GM18867 (cell line): Measurements from ENCODE around the gene HOXD12.

Experiments used
- ATAC-seq: cut with Tn5 transposase; IDR thresholded peaks from one replicate; pipeline ENCODE4 v1.9.1; 2021; ENCODE audit warnings: mild to moderate bottlenecking, moderate library complexity; ENCODE audit not compliant: unreplicated experiment

Gene HOXD12

DNA sequence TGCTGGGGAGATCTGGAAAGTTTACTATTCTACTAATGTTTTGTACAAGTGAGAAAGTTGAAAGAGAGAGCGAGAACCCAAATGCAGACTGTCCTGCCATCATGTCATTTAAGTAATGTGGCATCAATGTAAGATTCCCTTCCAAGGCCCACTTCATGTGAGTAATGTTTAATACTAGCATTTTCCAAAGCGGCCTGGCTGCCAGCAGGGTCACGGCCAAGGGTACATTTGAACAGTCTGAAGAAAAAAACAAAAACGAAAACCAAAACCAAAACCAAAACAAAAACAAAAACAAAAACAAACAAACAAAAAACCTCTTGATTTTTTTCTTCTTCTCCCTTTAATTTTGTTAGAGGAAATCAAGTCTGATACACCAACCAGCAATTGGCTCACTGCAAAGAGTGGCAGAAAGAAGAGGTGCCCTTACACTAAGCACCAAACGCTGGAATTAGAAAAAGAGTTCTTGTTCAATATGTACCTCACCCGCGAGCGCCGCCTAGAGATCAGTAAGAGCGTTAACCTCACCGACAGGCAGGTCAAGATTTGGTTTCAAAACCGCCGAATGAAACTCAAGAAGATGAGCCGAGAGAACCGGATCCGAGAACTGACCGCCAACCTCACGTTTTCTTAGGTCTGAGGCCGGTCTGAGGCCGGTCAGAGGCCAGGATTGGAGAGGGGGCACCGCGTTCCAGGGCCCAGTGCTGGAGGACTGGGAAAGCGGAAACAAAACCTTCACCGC lies 19.2 kb downstream of the HOXD12 start:
- ATAC-seq = peak; percentile 90

DNA sequence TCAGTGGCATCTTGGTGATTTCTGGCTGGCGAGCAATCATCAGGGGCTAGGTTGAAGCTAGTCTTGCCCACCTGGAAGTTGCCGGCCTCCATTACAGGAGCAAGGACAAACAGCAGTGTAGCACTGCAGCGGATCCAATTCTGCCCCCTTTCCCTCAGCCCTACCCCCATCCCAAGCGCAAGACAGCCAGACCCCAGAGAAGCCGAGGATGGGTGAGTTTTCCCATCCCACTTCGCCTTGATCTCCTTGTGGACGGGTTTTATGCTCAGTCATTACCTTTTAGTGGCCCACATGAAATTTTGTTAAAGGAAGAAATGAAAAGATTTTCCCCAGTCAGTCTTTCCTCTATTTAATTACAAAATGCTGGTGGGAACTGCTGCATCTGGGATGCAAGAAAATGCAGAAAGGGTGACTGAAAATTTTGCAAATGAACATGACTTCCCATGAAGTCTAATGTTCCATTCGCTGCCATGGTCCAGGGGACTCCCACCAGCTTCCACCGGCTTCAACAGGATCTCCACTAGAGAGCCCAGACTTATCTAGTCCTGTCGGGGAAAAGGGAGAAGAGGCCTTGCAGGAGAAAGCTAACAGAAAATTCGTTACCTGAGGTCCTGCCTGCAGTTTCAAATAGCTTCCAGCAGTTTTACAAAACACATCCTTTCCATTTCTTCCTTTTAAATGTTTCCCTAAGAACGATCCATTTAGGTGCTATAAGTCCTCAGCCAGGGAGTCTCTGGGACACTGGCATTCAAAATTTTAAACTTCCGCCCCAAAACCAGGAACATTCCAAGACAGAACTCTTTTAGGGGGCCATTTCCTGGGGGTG lies 21.0 kb downstream of the HOXD12 start:
- ATAC-seq = no peak

DNA sequence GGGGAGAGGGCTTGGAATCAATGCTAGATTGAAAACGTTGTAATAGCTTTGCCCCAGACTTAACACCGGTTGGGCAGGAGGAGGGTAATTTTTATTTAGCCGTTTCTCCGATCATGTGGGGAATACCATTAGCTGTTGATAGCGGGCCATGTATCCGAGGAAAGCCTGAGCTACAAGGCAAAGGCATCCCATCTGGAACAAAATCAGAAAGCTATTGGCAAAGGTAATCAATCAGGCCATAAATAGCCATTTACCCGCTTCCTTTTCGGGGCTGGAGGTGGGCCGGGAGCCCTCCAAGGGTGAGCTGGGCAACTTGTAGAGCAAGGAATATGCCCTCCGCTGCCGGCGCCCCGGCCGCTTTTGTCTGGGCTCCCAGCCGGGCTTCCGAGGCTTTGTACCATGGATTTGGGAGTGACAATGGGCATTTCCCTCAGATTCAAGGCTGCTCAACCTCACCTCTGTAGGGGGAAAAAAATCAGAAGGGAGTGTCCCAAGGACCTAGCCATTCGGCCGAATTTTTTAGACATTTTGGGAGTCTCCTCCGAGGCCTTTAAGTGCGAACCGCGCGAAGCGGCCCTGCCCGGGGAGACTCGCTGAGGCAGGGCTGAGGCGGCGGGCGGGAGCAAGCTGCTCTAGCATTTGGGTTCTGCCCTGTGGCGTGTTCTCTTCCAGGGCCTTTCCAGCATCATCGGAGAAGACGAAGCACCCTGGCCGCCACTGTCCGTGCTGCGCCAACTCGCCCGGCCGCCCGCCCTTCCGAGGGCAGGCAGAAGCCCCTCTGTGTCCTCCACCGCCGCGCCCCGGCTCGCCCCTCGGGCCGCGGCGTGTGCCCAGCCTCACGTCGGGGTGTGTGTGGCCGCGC lies 21.8 kb downstream of the HOXD12 start:
- no peak for ATAC-seq

DNA sequence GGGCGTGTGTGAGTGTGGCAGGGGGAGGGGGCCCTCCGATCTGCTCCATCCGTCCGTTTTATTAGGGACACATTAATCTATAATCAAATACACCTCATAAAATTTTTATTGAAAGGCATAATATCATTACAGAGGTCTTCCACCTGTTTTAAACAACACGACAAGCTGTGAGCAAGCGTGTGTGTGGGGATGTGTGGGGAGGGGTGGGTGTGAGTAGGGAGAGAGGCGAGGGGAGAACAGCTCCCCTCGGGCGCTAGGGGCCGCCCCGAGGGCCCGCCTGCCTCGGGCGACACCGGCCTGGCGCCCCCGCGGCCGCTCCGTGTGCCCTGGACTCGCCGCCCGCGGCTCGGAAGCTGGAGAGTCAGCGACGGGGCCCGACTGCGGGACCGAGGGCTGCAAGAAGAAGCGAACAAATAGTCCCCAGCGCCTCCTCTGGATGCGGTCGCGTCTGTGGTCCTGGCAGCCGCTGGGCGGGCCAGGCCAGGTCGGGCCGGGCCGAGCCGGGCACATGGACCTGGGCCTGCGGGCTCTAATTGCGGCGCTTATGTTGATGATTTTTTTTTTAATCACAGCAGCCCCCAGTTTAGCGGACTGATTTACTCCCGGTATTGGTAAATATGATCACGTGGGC lies 22.6 kb downstream of the HOXD12 start:
- ATAC-seq = no peak

DNA sequence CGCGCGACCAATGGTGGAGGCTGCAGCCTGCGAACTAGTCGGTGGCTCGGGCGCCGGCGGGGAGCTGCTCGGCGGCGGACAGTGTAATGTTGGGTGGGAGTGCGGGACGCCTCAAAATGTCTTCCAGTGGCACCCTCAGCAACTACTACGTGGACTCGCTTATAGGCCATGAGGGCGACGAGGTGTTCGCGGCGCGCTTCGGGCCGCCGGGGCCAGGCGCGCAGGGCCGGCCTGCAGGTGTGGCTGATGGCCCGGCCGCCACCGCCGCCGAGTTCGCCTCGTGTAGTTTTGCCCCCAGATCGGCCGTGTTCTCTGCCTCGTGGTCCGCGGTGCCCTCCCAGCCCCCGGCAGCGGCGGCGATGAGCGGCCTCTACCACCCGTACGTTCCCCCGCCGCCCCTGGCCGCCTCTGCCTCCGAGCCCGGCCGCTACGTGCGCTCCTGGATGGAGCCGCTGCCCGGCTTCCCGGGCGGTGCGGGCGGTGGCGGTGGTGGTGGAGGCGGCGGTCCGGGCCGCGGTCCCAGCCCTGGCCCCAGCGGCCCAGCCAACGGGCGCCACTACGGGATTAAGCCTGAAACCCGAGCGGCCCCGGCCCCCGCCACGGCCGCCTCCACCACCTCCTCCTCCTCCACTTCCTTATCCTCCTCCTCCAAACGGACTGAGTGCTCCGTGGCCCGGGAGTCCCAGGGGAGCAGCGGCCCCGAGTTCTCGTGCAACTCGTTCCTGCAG lies 23.3 kb downstream of the HOXD12 start, which contains the start of gene HOXD9:
HOXD9 (plus strand) TSS at position 37 of the 728 bp plus-strand sequence; CDS start at position 87, 50 bp downstream.
- ATAC-seq = no peak

- no peak for ATAC-seq
Observed at GRCh38 chr2:176123411-176124109, 24.0 kb downstream of the HOXD12 start.

GRCh38 chr2:176124110-176124946 lies 24.7 kb downstream of the HOXD12 start:
- ATAC-seq = no peak

DNA sequence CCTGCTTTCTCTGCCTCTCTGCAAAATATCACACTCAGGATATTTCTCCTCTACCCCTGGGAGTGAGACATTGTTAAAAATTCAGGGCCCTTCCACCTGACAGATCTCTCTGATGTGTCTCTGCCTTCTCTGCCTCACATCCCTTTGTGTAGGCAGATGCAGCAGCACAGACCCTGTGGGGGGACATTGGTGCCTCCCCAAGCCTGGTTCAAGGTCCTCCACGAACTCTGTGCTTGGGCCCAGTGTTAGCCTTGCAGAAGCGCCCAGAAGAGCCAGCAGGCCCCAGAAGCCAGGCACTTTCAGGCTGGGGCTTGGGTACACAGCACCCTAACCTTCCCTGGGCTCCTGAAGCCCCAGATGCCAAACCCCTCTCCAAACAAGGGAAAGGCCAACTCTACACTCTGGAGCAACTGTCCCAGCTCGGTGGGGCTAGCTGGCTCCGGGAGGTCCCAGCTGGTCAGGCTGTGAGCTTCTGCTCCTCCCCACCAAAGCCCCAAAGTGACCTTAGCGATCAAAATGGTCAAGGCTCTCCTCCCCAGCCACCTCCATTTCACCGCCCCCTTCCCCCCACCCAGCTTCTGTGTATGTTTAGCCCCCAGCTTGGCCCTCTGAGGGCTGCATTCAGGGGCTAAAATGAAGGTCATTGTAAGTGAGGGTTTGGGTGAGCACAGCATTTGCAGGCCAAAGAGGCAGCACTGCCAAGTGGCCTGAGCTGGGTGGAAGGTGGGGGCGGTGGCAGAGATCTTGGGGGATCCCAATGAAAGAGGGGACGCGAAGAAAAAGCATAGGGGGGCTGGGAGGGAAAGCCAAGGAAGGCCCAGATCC lies 25.6 kb downstream of the HOXD12 start:
- ATAC-seq = no peak

DNA sequence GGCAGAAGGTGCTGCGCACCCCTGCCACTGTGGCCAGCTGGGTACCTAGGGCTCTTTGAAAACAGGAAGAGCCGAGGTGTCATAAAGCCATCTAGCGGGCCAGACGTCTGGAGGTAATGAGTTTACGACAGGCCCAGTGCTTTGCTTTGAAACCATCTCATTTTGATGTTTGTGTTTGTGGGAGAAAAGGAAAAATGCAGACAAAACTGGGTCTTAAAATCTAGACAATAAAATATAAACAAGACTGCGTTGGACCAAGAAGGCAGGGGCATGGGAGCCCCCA lies 26.1 kb downstream of the HOXD12 start:
- ATAC-seq = no peak

GRCh38 chr2:176126929-176127773 lies 27.6 kb downstream of the HOXD12 start:
- ATAC-seq = no peak

- ATAC-seq = no peak
Observed at GRCh38 chr2:176127774-176128072, 28.1 kb downstream of the HOXD12 start.

DNA sequence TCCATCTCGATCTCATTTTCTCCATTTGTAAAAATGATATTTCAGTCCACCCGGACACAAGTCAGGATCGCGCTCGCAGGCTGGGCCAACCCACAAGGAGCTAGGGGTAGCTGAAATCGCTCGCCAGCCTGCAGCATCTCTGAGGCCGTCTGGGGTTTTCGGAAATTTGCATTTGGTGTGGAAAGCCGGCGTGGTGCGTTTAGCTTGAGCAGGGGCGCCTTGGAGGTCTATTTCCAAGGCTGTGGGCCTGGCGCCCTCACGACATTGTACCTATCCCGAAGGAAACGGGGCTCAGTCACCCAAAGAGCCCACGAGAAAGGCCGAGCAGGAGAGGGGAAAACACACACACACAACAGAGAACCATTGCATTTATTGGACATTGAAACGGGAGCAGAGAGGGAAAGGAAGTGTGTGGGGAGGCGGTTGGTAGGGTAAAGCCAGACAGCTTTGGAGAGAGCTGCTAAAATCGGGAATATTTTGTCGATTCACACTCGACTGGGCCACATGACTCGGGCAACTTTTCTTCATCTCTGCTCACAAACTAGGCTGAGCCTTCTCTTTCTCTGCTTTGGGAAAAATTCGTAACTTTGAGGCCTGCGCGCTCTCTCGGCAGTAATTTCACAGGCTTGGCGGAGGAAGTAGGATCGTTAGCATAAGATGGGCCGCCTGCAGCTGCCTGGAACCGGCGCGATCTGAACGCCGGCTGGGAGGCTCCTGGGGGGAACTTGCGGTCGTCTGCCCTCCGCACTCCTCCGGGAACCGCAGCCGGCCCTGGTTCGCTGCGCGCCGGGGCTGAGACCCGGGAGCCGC lies 28.8 kb downstream of the HOXD12 start:
- ATAC-seq = no peak

DNA sequence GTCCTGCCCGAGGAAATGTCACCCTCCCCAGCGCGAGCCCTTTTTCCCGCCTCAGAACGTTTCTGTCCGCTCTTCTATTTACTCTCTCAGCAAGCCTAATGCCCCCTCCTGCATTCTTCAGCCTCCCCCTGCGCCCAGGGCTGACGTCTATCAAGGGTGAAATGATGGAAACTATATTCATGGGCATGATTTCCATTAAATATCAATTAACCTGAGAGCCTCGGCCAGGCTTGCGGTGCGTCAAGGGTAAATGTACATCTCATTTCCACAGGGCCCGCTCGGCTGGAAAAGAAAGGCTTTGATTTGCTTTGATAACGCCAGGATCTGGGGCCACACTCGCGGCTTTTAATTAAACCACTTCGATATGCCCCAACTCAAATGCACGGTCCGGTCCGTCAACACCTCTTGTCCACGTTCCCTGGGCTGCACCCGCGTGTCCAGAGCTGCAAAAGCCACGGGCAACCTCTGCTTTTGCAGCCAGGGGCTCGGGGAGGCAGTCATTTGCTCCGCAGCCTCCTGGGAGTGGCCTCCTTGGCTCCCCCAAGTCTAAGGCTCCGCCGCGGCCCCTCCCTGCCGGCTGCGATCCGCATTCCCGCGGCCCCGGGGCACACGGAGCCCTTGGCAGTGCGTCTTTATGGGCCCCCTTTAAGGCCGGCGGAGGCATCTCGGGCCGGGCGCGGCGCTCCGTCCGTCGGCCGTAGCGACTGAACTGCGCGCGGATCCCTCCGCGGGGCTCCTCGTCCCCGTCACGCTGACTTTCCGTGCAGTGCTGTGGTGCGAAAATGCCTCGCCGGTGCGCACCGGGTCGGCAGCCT lies 29.6 kb downstream of the HOXD12 start, which contains the start of gene HOXD8:
HOXD8 (plus strand) TSS at position 724 of the 815 bp plus-strand sequence. CDS start 662 bp downstream, outside the sequence.
- no peak for ATAC-seq

GRCh38 chr2:176129813-176130146 lies 30.2 kb downstream of the HOXD12 start:
- ATAC-seq = no peak

DNA sequence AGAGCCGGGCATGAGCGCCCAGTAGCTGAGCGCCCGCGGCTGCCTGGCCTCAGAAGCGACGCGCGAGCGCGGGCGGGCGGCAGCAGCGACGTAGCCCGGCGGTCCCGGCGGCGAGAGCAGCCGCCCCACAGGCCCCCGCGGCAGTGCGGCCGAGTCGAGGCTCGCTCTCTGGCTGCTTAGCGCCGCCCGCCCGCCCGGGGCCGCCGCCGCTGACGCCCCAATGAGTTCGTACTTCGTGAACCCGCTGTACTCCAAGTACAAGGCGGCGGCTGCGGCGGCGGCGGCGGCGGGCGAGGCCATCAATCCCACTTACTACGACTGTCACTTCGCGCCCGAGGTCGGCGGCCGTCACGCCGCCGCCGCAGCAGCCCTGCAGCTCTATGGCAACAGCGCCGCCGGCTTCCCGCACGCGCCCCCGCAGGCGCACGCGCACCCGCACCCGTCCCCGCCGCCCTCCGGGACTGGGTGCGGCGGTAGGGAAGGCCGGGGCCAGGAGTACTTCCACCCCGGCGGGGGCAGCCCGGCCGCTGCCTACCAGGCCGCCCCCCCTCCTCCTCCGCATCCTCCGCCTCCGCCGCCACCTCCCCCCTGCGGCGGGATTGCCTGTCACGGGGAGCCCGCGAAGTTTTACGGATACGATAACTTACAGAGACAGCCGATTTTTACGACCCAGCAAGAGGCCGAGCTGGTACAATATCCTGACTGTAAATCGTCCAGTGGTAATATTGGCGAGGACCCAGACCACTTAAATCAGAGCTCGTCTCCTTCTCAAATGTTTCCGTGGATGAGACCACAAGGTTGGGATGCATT lies 30.8 kb downstream of the HOXD12 start:
- no peak for ATAC-seq
